HG03095 (cell line): ENCODE data around the gene LARP4B.
"Not testable (repeated sequence)": the region's sequence is repeated elsewhere in the genome, so short reads cannot be mapped to it uniquely, and the experiment has no call there.

Experiments
- ATAC-seq: cut with Tn5 transposase; IDR thresholded peaks from one replicate; pipeline ENCODE4 v1.9.1; 2021; ENCODE audit warnings: moderate library complexity; ENCODE audit not compliant: unreplicated experiment

Gene LARP4B

GRCh38 chr10:958856-959255 is 27.4 kb upstream of the LARP4B start:
- no peak for ATAC-seq

GRCh38 chr10:958106-958505 is 26.6 kb upstream of the LARP4B start:
- no peak for ATAC-seq

DNA sequence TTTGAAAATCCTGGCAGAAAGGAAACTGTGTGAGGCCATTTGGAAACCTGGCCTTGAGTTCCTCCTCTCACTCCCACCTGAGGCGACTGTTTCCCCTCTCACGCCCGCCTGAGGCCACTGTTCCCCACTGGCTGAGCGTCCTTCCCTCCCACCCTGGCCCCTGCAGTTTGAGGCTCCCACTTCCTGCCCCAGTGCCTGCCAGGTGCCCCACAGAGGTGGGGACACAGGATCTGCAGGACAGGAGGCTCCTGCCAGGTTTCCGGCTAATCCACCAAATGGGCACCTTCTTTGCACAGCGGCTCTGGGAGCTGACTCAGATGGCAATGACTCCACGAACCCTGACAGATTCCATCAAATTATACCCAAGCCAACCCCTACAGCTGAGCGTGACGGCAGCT is 24.3 kb upstream of the LARP4B start:
- ATAC-seq = no peak

- ATAC-seq = no peak
These were observed 23.8 kb upstream of the LARP4B start for GRCh38 chr10:955127-955819.

DNA sequence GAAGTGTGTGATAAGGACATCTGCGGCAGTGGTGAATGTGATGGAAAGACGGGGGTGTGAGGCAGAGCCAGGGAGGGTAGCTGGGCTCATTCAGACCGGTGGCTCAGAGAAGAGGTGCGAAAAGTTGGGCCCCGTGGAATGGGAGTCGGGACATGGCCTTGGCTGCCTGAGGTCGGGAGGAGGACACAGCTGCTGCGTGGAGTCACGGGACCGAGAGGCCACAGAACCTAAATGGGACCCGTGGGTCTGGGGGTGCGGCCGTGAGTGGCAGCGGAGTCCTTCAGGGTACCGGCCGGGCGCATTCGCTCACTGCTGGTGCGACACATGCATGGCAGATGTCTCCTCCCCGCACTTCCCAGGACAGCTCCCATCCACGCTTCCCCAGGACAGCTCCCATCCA is 22.9 kb upstream of the LARP4B start:
- no peak for ATAC-seq

DNA sequence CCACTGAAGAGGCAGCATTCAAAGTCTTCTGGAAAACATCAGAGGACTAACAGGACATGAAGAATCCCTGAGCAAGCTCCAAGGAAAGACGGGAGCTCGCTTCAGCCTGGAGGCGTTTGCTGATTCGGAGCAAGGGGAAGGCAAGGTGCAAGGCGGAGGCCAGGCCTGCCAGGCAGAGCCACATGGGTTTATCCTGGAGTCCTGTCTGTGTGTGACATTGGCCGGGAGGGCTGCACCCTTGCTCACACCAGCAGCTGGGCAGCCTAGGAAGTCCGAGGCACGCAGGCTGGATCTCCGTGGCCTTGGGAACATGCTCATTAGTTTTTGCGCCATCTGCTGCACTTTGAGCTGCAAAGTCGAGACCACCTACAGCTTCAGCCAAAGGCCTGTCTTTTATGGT is 22.3 kb upstream of the LARP4B start:
- no peak for ATAC-seq

DNA sequence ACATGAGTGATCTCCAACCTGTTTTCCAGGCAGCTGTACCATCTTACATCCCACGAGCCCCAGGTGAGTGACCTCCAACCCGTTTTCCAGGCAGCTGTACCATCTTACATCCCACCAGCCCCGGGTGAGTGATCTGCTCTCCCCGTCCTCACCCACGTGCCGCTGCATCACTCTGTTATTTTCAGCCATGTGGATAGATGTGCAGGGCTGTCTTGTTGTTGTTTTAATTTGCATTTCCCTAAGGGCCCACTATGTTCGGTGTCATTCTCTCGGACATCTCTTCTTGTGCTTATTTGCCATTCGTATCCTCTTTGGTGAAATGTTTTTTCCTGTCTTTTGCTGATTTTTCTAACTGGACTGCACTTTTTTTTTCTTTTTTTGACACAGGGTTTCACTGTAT is 17.9 kb upstream of the LARP4B start:
- ATAC-seq = no peak

- ATAC-seq = no peak
These were observed 16.8 kb upstream of the LARP4B start for GRCh38 chr10:948347-948746.

- ATAC-seq = no peak
These were observed 16.4 kb upstream of the LARP4B start for GRCh38 chr10:947881-948280.

GRCh38 chr10:947051-947450 is 15.5 kb upstream of the LARP4B start:
- no peak for ATAC-seq

DNA sequence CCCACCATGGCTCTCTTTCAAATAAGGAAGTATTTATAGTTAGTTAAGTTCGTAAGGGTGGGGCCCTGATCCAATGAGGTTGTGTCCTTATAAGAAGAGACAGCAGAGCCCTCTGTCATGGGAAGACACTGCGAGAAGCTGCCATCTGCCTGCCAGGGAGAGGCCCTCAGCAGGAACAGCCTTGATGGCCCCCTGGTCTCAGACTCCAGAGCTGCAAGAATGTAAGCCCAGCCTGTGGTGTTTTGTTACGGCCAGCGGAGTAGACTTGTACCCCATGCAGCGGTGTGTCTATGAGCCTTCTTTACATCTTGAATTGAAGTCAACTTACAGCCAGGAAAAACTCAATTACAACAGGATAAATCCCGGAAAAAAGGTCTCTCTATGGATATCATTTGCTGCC is 14.3 kb upstream of the LARP4B start:
- no peak for ATAC-seq

- peak; percentile 36 for ATAC-seq
These were observed 12.7 kb upstream of the LARP4B start for GRCh38 chr10:944034-944831.

GRCh38 chr10:943334-944033 is 12.0 kb upstream of the LARP4B start:
- ATAC-seq = peak; percentile 59

DNA sequence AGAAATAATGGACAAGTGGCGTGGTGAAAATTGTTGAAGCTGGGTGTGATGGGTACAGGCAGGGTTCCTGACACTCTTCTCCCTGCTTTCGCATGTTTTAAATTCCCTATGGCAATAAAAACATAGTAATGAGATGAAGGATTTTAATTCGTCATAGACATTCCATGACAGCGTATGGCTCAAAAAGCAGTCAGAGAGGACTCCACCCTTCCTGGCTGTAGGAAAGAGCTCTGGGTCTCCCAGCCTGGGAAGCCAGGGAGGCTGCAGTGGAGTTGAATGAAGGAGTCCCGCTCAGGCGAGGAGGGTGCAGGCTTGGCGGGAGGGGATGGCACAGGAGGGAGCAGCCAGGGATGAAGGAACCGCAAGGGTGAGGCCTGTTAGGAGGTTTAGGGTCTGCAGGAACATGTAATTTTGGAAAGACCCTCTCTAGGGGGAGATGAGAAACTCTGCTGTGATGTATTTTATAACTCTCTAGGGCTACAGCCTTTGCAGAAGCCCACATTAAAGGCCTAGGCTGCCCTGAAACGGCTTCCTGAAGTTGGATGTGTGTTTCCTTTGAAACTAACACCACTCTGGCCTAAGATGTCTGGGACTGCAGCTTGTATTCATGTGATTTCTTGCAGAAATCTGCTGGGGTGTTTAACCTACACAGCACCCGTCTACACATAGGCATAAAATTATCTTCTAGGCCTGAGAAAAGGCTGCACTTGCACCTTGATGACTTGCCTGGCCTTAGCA is 7.6 kb upstream of the LARP4B start:
- no peak for ATAC-seq

- ATAC-seq = no peak
These were observed 3.4 kb upstream of the LARP4B start for GRCh38 chr10:934746-935406.

DNA sequence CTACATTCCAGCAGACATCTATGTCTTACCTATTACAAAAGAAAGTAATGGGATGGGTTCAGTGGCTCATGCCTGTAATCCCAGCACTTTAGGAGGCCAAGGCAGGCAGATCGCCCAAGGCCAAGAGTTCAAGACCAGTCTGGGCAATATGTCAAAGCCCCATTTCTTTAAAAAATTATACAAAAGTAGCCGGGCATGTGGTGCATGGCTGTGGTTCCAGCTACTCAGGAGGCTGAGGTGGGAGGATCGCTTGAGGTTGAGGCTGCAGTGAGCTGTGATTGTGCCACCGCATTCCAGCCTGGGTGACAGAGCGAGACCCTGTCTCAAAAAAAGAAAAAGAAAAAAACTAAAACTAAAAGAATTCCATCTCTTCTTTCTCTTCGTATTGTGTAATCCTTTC is 2.7 kb upstream of the LARP4B start:
- not testable (repeated sequence) for ATAC-seq

DNA sequence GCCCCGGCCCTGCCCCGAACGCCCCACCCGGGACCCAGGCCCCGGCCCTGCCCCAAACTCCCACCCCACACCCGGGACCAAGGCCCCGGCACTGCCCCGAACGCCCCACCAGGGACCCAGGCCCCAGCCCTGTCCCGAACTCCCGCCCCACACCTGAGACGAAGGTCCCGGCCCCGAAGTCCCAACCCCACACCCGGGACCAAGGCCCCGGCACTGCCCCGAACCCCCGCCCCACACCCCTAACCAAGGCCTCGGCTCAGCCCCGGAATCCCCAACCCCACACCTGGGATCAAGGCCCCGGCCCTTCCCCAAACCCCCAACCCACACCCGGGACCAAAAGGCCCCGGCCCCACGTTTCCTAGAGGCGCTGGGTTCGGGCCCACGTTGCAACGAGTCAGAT is 1.1 kb upstream of the LARP4B start:
- ATAC-seq = no peak

DNA sequence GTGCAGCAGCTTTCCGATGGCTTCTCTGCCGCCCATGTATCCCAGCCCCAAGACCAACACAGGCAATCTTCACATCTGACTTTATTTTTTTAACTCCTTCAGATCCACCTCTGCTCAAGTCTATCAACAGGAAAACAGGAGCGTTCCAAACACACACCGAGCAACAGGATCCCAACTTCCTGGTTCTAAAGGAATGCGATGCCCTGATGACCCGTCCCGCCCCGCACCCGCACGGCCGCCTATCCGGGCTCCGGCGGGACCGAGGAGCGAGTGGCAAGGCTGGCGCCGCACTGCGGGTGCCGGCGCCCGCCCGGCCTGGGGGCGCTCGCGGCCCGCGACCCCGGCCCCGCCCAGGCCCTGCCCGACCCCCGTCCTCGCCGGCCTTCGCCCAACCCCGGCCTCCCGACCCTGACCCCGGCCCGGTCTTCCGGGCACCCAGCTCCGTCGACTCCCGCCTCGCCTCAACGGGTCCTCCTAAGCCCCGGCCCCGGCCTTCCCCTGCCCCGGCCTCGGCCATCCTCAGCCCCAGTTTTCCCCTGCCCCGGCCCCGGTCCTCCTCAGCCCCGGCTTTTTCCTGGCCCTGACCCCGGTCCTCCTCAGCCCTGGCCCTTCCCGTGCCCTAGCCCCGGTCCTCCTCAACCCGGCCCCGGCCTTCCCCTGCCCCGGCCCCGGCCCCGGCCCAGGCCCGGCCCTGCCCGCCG is 730 bp downstream of the LARP4B start:
- no peak for ATAC-seq

DNA sequence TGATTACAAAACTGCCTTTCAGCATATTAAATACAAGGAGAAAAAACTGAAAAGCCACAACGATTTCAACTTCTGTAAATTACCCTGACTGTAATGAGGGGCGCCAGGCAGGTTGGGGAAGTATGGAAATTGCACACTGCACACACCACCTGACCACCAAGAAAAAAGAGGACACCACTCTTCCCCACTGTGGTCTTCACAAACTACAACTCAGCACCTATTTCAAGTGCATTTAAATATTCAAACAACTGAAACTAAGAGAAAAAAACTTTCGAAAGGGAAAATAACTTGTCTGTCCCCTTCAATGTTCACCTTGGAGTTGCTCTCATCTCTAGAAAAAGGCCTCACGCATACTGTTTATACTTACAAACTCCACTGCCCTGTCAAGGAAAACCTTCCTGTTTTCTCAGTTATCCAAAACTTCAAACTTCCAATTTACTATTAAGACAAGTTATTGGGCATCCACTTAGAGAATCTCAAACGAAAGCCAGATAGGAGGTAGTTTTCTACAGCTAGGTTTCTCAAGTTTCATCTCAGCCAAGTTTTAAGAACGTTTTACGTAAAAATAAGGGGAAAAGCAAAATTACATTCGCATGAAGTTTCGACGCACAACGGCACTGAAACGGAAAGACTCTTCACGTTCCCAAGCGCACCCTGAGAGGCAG is 1.4 kb downstream of the LARP4B start:
- ATAC-seq = peak; percentile 33

DNA sequence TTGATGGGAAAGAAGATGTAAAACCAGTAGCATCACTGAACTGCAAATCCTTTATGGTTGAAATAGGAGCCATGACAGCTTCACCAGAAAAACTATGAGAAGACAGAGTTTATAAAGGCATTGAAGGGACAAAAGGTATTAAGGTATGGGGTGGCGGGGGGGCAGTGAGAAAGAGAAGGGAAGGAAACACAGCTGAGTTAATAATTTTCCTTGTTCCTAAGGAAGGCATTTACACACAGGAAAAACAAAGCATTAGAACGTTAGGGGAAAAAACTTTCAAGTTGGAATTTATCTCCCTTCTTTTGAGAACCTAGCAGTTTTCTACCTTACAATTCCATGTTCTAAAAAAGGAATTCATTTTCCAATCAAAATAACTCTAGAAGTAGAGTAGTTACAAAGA is 4.4 kb downstream of the LARP4B start:
- no peak for ATAC-seq
